Measurements from ENCODE around the gene ATP13A3. TPM values are rescaled to one million over a fixed set of nuclear protein-coding genes. Genes with fewer than 3 reads are reported as not detected.

Gene ATP13A3
- total RNA-seq, 4 donors from 2014 or later: 84.6 to 106 (median 101) TPM

GRCh38 chr3:194460566-194460965 lies 26.2 kb downstream of the ATP13A3 start:
- no peaks in the 10 kb centered on the region for H3K9me3 ChIP-seq
- peaks cover 0 to 3% (median 0%) of the 10 kb centered on the region in 4 donors for H3K4me1 ChIP-seq
- TF ChIP-seq, protein P1, sequence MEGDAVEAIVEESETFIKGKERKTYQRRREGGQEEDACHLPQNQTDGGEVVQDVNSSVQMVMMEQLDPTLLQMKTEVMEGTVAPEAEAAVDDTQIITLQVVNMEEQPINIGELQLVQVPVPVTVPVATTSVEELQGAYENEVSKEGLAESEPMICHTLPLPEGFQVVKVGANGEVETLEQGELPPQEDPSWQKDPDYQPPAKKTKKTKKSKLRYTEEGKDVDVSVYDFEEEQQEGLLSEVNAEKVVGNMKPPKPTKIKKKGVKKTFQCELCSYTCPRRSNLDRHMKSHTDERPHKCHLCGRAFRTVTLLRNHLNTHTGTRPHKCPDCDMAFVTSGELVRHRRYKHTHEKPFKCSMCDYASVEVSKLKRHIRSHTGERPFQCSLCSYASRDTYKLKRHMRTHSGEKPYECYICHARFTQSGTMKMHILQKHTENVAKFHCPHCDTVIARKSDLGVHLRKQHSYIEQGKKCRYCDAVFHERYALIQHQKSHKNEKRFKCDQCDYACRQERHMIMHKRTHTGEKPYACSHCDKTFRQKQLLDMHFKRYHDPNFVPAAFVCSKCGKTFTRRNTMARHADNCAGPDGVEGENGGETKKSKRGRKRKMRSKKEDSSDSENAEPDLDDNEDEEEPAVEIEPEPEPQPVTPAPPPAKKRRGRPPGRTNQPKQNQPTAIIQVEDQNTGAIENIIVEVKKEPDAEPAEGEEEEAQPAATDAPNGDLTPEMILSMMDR (IDR thresholded peaks at IDR 0.05): no peak
- TF ChIP-seq POLR2A (IDR thresholded peaks at IDR 0.05) (no peak), EP300 (IDR thresholded peaks at IDR 0.05) (no peak)
- WGBS, 2 donors: 79 to 88% methylated on average over 5 of the region's 5 CpGs
- no peak for DNase-seq (ENCODE audit: low spot score in 2 of 2)
- peaks cover 0 to 22% (median 0%) of the 10 kb centered on the region in 3 donors for H3K36me3 ChIP-seq
- H3K27ac ChIP-seq: no peak overlapping the region
- no peak overlapping the region for H3K4me3 ChIP-seq
- H3K27me3 ChIP-seq: no peaks in the 10 kb centered on the region

DNA sequence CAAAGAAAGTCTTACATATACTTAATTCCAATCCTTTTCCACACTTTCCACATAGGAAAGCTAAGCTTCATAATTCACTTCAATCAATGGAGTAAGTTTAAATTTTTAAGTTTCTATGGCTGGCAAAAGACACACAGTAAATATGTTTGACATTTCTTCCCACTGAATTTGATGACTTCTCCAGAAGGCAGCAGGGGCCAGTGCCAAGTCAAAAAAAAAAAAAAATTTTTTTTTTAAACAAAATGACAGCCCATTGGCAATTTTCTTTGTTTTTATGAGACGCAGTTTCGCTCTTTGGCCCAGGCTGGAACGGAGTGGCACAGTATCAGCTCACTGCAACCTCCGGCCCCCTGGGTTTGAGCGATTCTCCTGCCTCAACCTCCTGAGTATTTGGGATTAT lies 28.7 kb downstream of the ATP13A3 start:
- peaks cover 0 to 44% (median 0%) of the 10 kb centered on the region in 3 donors for H3K36me3 ChIP-seq
- H3K4me1 ChIP-seq: no peaks in the 10 kb centered on the region
- DNase-seq (ENCODE audit: low spot score in 2 of 2): no peak
- no peak overlapping the region for H3K4me3 ChIP-seq
- TF ChIP-seq EP300 (IDR thresholded peaks at IDR 0.05) (no peak), POLR2A (IDR thresholded peaks at IDR 0.05) (no peak)
- TF ChIP-seq, protein P1 (IDR thresholded peaks at IDR 0.05): no peak
- H3K9me3 ChIP-seq: no peaks in the 10 kb centered on the region
- WGBS, 2 donors: 82 to 87% methylated on average over 5 of the region's 5 CpGs
- no peak overlapping the region for H3K27ac ChIP-seq
- no peaks in the 10 kb centered on the region for H3K27me3 ChIP-seq

GRCh38 chr3:194455481-194455880 lies 31.3 kb downstream of the ATP13A3 start:
- Histone ChIP-seq H3K36me3 (peaks cover 0 to 66% (median 0%) of the 10 kb centered on the region in 3 donors), H3K27ac (no peak overlapping the region), H3K4me1 (no peaks in the 10 kb centered on the region), H3K4me3 (no peak overlapping the region), H3K9me3 (no peaks in the 10 kb centered on the region), H3K27me3 (no peaks in the 10 kb centered on the region)
- no peak for DNase-seq (ENCODE audit: low spot score in 2 of 2)
- no peak for TF ChIP-seq EP300 (IDR thresholded peaks at IDR 0.05)
- TF ChIP-seq, protein P1 (IDR thresholded peaks at IDR 0.05): no peak
- TF ChIP-seq POLR2A (IDR thresholded peaks at IDR 0.05): no peak
- 95% methylated on average over 1 of the region's 1 CpG for WGBS, 2 donors

DNA sequence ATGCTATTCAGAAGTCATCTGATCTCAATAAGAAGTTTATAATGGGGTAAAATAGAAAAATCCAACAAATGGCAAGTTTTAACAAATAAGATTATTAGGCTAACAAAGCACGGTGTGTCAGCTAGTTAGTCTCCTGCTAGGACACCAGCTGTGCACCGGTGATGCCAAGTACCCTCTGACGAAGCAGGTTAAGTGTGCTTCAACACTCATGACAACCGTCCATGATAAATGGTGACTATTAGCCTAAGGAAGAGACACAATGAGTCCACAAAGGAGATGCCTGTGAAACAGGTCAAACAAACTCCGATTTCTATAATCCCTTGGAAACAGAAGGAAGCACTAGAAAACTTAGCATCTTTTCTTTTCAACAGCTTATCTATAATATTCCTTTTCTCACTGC lies 36.5 kb downstream of the ATP13A3 start:
- Histone ChIP-seq H3K9me3 (no peaks in the 10 kb centered on the region), H3K4me3 (no peak overlapping the region), H3K36me3 (peaks cover 4 to 91% (median 7%) of the 10 kb centered on the region in 3 donors), H3K4me1 (no peaks in the 10 kb centered on the region), H3K27me3 (no peaks in the 10 kb centered on the region), H3K27ac (no peak overlapping the region)
- TF ChIP-seq EP300 (IDR thresholded peaks at IDR 0.05) (no peak), POLR2A (IDR thresholded peaks at IDR 0.05) (no peak)
- TF ChIP-seq, protein P1 (IDR thresholded peaks at IDR 0.05): no peak
- no peak for DNase-seq (ENCODE audit: low spot score in 2 of 2)
- 85 to 92% methylated on average over 5 of the region's 5 CpGs for WGBS, 2 donors

DNA sequence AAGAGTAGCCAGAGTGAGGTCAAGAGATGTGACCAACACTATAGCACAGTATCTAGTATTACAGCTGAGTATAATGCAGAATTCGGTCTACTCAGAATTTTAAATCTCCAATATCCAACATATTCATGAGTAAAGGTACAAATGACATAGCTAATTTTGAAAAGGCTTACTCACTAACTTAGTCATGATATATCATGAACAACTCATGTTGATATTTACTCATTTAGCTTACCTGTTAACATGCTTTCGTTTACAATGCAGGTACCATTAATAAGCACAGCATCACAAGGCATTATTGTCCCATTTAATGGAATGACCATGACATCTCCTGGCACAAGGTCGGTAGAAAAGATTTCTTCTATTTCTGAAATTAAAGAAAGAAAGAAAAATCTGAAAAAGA lies 36.9 kb downstream of the ATP13A3 start:
- no peaks in the 10 kb centered on the region for H3K9me3 ChIP-seq
- WGBS, 2 donors: 90 to 92% methylated on average over 3 of the region's 3 CpGs
- no peak for DNase-seq (ENCODE audit: low spot score in 2 of 2)
- H3K4me3 ChIP-seq: no peak overlapping the region
- H3K27ac ChIP-seq: no peak overlapping the region
- H3K27me3 ChIP-seq: no peaks in the 10 kb centered on the region
- TF ChIP-seq, protein P1 (IDR thresholded peaks at IDR 0.05): no peak
- TF ChIP-seq EP300 (IDR thresholded peaks at IDR 0.05) (no peak), POLR2A (IDR thresholded peaks at IDR 0.05) (no peak)
- peaks cover 4 to 87% (median 7%) of the 10 kb centered on the region in 3 donors for H3K36me3 ChIP-seq
- no peaks in the 10 kb centered on the region for H3K4me1 ChIP-seq
